Astrocyte of the spinal cord (primary cell): ENCODE measurements around the gene TMC8.

ENCODE experiments used
- DNase-seq: peaks from one replicate; pipeline ENCODE4 v3.0.0; 2011; ENCODE audit warnings: low read depth, low spot score
- H3K4me3 ChIP-seq: 2 replicates; pipeline ENCODE4 v1.5.1; 2011; ENCODE audit warnings: low read depth, mild to moderate bottlenecking, low read length, moderate library complexity
- in situ Hi-C: cut with HindIII; loops from 2 replicates; pipeline ENCODE4 v1.10.0; 2017; ENCODE audit warnings: low sequenced_read_pairs
- TF ChIP-seq, protein P1 (sequence below): IDR thresholded peaks from 2 replicates; pipeline ENCODE4 v1.5.1; 2012; ENCODE audit warnings: low read depth, mild to moderate bottlenecking, low read length, inconsistent platforms

TMC8 gene

GRCh38 chr17:78118801-78119241 lies 11.8 kb upstream of the TMC8 start:
- no peak for DNase-seq
- in situ Hi-C loops: no loop called here
- H3K4me3 ChIP-seq: no peak overlapping the region
- TF ChIP-seq, protein P1, sequence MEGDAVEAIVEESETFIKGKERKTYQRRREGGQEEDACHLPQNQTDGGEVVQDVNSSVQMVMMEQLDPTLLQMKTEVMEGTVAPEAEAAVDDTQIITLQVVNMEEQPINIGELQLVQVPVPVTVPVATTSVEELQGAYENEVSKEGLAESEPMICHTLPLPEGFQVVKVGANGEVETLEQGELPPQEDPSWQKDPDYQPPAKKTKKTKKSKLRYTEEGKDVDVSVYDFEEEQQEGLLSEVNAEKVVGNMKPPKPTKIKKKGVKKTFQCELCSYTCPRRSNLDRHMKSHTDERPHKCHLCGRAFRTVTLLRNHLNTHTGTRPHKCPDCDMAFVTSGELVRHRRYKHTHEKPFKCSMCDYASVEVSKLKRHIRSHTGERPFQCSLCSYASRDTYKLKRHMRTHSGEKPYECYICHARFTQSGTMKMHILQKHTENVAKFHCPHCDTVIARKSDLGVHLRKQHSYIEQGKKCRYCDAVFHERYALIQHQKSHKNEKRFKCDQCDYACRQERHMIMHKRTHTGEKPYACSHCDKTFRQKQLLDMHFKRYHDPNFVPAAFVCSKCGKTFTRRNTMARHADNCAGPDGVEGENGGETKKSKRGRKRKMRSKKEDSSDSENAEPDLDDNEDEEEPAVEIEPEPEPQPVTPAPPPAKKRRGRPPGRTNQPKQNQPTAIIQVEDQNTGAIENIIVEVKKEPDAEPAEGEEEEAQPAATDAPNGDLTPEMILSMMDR: no peak

DNA sequence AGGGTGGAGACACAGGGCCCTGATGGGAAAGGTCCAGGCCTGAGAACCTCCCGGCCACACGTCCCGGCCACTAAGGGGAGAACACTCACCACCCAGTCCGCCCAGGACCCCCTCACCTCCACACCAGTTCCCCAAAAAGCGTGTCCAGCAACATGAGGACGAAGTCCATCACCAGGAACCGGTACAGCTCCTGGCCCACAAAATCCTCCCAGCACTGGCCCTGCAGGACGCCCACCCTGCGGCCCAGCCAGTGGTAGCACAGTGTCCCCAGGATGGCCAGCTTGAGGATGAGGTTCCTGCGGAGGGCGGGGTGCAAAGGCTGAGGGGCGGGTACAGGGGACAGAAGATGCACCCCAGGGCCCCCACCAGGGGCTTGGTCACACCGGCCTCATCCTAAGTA lies 10.0 kb upstream of the TMC8 start:
- in situ Hi-C loops: no loop called here
- TF ChIP-seq, protein P1: no peak
- no peak overlapping the region for H3K4me3 ChIP-seq
- no peak for DNase-seq

- TF ChIP-seq, protein P1: no peak
- DNase-seq: no peak
- no peak overlapping the region for H3K4me3 ChIP-seq
- in situ Hi-C loops: no loop called here
These were observed 9.4 kb upstream of the TMC8 start for GRCh38 chr17:78120971-78121800.

- TF ChIP-seq, protein P1: no peak
- in situ Hi-C loops: no loop called here
These were observed 8.8 kb upstream of the TMC8 start for GRCh38 chr17:78121801-78122215.

DNA sequence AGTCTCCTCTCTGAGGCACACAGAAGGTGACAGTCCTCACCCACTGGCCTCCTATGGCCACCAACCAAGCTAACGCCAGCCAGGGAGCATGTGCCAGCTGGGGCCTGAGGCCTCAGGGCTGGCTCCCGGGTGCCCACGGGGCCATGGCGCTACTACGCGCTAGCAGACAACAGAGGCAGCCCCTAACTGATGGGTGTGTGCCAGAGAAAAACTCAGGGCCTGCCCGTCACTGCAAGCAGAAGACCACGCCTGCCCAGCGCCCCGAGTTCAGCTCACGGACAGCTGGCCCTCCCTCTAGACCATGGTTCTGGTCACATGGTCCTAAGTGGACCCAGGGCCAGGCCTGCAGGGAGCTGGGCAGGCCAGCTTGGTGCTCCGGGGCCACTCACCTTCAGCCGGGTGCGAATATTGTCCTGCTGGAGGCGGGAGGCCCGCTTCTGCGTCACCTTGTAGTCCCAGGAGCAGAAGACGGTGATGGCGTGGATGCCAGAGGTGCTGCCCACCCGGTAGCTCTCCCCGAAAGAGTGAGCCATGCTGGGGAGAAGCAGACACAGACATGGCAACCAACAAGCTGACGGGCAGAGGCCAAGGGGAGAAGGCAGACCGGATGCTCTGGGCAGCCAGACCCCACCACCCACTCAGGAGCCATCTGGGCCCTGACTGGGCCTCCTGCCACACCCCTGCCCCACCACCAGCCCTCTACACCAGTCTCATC lies 8.2 kb upstream of the TMC8 start:
- DNase-seq: no peak
- H3K4me3 ChIP-seq: no peak overlapping the region
- TF ChIP-seq, protein P1: no peak
- in situ Hi-C loops: no loop called here

More at GRCh38 chr17:78121801-78122215, 8.8 kb upstream of the TMC8 start:
- no peak overlapping the region for H3K4me3 ChIP-seq
- DNase-seq: no peak

DNA sequence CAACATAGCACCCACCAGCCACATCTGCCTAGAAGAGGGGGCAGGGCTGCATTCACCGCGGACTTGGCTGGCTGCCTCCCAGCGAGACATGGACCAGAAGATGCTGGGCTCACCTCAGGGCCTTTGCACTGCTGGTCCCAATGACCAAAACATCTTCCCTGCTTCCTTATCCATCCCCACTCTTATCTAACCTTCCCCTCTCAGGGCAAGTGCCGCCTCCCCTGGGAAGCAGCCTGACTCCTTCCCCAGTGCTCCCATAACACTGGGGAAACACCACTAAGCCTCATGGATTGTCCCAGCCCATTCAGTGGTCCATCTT lies 7.7 kb upstream of the TMC8 start:
- no peak for DNase-seq
- H3K4me3 ChIP-seq: no peak overlapping the region
- TF ChIP-seq, protein P1: no peak
- in situ Hi-C loops: no loop called here
